Gastroesophageal sphincter (tissue), 3 donors: ENCODE measurements around the gene MS4A6A.

Experiments
- EP300 ChIP-seq: sonication (generic); formaldehyde crosslinking; IDR thresholded peaks from one replicate; pipeline ENCODE4 v1.6.1; 2017; ENCODE audit warnings: antibody characterized with exemption, mild to moderate bottlenecking
- TF ChIP-seq, protein P1 (sequence below), 4 experiments: fragments of 200-600 bp in 2 of 4; fragments of 450-650 bp in 2 of 4; sonication (generic) in 1 of 4; IDR thresholded peaks; one replicate each; pipeline ENCODE4 v1.5.1; 2017 to 2019; ENCODE audit warnings: antibody characterized with exemption in 4 of 4, mild to moderate bottlenecking in 2 of 4, moderate library complexity in 2 of 4

GRCh38 chr11:60184824-60185511 lies 2.1 kb upstream of the MS4A6A start:
- TF ChIP-seq EP300: no peak
- TF ChIP-seq, protein P1, sequence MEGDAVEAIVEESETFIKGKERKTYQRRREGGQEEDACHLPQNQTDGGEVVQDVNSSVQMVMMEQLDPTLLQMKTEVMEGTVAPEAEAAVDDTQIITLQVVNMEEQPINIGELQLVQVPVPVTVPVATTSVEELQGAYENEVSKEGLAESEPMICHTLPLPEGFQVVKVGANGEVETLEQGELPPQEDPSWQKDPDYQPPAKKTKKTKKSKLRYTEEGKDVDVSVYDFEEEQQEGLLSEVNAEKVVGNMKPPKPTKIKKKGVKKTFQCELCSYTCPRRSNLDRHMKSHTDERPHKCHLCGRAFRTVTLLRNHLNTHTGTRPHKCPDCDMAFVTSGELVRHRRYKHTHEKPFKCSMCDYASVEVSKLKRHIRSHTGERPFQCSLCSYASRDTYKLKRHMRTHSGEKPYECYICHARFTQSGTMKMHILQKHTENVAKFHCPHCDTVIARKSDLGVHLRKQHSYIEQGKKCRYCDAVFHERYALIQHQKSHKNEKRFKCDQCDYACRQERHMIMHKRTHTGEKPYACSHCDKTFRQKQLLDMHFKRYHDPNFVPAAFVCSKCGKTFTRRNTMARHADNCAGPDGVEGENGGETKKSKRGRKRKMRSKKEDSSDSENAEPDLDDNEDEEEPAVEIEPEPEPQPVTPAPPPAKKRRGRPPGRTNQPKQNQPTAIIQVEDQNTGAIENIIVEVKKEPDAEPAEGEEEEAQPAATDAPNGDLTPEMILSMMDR (IDR thresholded peaks at IDR 0.05): no peak
